ENCODE results near the gene ESPN. TPM values are rescaled to one million over a fixed set of nuclear protein-coding genes. Genes with fewer than 3 reads are reported as not detected.

The ESPN gene
- total and polyA plus RNA-seq, 2 of the 4 experiments (the other 2 are of a cell fraction) = under 0.01 to 0.02 TPM

GRCh38 chr1:6474815-6475282 lies 50.3 kb downstream of the ESPN start:
- WGBS, 2 experiments (ENCODE audit: extremely low coverage in 2 of 2, insufficient read length in 1 of 2) = 76% methylated on average over 7 of the region's 13 CpGs; no CpG with 5 or more reads in 1 of the 2 experiments
- Histone ChIP-seq H2BK5ac (ENCODE audit: low read depth, low read length, poor library complexity, severe bottlenecking) (no peak overlapping the region), H3K9me3 (ENCODE audit: control insufficient read depth, insufficient read depth, low read length) (no peaks in the 10 kb centered on the region), H2AFZ (replicated peaks; ENCODE audit: low read length, poor library complexity) (peak overlapping the region; percentile 43), H3K36me3 (ENCODE audit: control insufficient read depth, insufficient read depth, low read length) (peaks cover 29% of the 10 kb centered on the region), H4K20me1 (ENCODE audit: insufficient read depth, low read length) (peaks cover 7% of the 10 kb centered on the region), H2BK120ac (ENCODE audit: low read depth, low read length) (no peak overlapping the region), H3K18ac (ENCODE audit: low read depth, low read length) (no peak overlapping the region), H3K27ac (ENCODE audit: insufficient read depth, low read length) (no peak overlapping the region), H4K91ac (ENCODE audit: insufficient read depth, low read depth, low read length) (no peak overlapping the region), H4K8ac (ENCODE audit: low read depth in 2 of 2, low read length in 2 of 2) (no peak overlapping the region), H3K4ac (ENCODE audit: low read depth, low read length) (no peak overlapping the region), H3K27me3 (ENCODE audit: control insufficient read depth, insufficient read depth, low read length) (no peaks in the 10 kb centered on the region), H3K4me1 (ENCODE audit: control insufficient read depth, insufficient read depth, low read length) (no peaks in the 10 kb centered on the region), H2BK20ac (ENCODE audit: low read depth, low read length) (no peak overlapping the region), H3K4me3 (ENCODE audit: insufficient read depth, low read depth, low read length) (no peak overlapping the region), H3K14ac (replicated peaks; ENCODE audit: low read depth, low read length) (no peak overlapping the region), H2AK9ac (replicated peaks; ENCODE audit: low read depth, low read length, poor library complexity) (no peak overlapping the region), H3K9me1 (ENCODE audit: insufficient read depth, low read length) (no peaks in the 10 kb centered on the region), H3K56ac (ENCODE audit: extremely low read depth, insufficient read depth, low read length) (no peak overlapping the region), H3K23ac (ENCODE audit: low read depth, low read length) (no peak overlapping the region), H3K9ac (ENCODE audit: low read depth, low read length) (no peak overlapping the region), H4K5ac (ENCODE audit: low read depth, low read length) (no peak overlapping the region), H2BK15ac (ENCODE audit: low read depth, low read length) (no peak overlapping the region), H3K4me2 (ENCODE audit: low read depth, low read length) (no peak overlapping the region), H3K79me1 (ENCODE audit: low read depth in 1 of 2, low read length in 2 of 2) (no peaks in the 10 kb centered on the region; a peak in 1 of 4 replicates), H2AK5ac (ENCODE audit: low read depth, low read length) (no peak overlapping the region)
- ChIA-PET CTCF (no interaction called here), POLR2A (ENCODE audit: unreplicated experiment) (no interaction called here)
- ATAC-seq (ENCODE audit: low read depth) (no peak), DNase-seq (no peak)
- TF ChIP-seq RAD21 (IDR thresholded peaks at IDR 0.05; ENCODE audit: low read length) = no peak
- TF ChIP-seq CHD1 (IDR thresholded peaks at IDR 0.05; ENCODE audit: low read depth, low read length) = no peak
- no peak for TF ChIP-seq USF2 (IDR thresholded peaks at IDR 0.05; ENCODE audit: low read depth, low read length)
- BruUV-seq (replicated peaks) = no TSS peak
- dilution Hi-C loops (cut with HindIII; ENCODE audit: low sequenced_read_pairs, unreplicated experiment) (no loop called here), in situ Hi-C loops (cut with MboI; ENCODE audit: low sequenced_read_pairs) (no loop called here), intact Hi-C loops (cut with micrococcal nuclease) (no loop called here)
